ENCODE results near the gene CDH13.

CDH13 gene

DNA sequence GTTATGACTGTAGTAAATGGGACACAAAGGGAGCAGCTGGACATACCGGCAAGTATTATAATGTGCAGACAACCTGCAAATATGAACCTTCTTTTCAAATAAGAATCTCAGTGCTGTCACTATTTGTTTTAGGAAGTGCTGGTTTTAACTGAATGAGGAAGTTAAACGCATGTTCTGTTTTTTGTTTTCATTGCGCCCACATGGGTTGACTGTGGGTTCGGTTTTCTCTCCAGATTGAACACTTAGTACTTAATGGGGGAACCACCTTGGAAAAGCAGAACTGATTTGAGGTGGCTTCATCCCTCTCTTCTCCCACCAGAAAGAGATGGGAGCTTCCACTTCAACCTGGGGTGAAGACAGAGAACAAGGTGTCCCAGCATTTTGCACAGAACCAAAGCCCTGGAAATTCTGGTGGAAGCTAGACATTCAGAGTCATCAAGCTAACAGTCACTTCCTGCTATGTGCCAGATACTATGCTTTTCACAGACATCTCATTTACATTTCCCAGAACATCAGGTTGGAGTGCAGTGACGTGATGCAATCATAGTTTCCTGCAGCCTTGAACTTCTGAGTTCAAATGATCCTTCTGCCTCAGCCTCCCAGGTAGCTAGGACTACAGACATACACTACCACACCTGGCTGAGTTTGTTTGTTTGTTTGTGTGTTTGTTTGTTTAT lies 149.8 kb downstream of the CDH13 start:
- DNase-seq (ENCODE audit: low read depth in 2 of 3, low spot score in 2 of 3): no peak

DNA sequence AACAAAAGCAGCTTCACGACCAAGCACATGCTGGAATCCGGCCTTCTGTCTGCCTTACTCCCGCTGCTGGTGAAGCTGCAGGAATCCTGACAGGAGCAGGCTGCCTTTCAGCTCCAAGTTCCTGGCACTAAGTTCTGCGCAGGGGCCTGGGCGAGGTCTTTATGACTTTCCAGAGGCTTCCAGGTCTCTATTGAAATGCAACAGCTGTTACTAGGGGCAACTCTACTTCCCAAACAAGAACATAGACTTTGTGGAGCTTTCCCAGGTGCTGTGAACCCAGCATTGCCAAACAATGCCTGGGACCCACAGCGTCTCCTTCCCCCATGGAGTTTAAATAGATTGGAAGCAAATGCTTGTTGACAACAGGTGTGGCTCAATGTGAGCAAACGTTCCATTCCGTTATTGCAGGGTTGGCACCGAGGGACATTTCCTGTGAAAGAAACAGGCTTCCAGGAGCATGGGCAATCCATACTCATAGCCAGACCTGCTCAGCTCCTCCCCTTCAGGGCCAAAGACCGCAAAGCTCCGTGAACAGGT lies 156.0 kb downstream of the CDH13 start:
- no peak for DNase-seq (ENCODE audit: low read depth in 2 of 3, low spot score in 2 of 3)

DNA sequence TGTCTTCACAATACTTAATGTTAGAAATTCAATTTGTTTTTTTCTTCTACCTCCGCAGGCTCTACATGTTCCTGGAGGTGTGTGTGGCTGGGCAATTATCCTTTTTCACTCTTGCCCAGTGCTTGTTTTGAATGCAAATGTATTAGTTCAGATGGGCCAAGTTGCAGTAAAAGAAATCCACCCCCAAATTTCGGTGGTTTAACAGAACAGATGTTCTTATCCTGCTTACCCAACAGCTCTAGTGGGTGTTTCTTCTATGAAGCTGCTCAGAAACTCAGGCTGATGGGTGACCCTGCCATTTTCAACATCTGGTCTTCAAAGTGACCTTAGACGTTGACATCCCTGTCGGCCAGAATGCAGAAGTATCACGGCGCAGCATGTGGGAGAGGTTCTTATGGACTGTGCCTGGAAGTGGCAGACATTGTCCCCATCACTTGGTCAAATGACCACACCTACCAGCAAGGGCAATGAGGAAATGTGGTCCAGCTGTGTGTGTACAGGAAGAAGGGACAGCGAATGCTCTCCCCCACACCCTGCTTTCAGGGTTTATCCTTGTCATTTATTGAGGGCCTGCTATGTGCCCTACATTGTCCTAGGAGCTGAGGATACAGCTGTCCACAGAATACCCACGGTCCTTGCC lies 157.3 kb downstream of the CDH13 start:
- DNase-seq (ENCODE audit: low read depth in 2 of 3, low spot score in 2 of 3): no peak

DNA sequence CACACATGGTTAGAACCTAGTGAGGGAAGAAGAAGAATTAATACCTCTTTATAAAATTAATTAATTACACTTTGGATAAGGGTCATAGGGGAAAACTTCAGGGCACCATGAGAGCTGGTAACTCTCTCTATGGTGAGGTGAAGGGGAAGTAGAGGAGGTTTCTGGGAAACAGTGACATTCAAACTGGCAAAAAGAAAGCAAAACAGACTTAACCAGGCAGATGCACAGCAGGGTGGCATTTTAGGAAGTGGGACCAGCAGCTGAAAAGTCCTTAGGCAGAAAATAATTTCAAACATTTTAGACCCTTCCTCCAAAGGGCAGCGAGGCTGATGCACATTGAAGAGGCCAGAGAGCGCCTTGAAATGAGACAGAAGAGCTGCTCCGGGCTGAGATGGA lies 157.8 kb downstream of the CDH13 start:
- DNase-seq (ENCODE audit: low read depth in 2 of 3, low spot score in 2 of 3): no peak

DNA sequence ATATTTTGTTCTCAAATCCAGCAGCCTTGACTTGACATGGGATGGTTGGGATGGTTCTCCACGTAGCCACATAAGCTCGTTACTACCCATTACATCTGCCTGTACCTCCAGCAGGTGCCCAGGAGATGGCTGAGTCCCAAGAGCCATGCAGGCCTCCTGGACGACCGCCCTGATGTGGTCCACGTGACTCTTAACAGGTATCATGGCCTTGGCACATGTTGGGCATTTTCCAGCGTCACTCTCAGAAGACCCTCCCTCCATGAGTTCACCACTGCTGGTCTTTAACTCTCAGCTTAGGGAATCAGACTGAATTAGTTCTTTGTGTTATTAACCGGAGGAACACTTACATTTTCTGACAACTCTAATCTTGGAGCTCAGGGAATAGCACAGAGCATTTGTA lies 161.5 kb downstream of the CDH13 start:
- DNase-seq (ENCODE audit: low read depth in 2 of 3, low spot score in 2 of 3): no peak

DNA sequence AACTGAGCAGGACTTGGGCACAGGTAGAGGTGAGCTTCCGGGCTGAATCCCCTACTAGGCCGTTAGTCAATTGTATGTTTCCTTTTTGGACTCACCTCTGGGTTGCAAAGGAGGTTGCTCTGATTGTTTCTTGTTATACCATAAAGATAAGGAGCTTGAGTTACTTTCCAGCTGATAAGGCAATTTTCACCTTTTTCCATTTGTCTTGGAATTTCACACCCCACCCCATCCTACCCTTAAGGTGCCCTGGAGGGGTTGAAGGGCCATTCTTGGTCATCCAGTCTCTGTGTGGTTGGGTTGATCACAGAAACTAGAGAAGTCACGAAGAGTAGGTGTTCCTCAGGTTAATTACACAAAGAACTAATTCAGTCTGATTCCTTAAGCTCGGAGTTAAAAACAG lies 162.2 kb downstream of the CDH13 start:
- no peak for DNase-seq (ENCODE audit: low read depth in 2 of 3, low spot score in 2 of 3)

DNA sequence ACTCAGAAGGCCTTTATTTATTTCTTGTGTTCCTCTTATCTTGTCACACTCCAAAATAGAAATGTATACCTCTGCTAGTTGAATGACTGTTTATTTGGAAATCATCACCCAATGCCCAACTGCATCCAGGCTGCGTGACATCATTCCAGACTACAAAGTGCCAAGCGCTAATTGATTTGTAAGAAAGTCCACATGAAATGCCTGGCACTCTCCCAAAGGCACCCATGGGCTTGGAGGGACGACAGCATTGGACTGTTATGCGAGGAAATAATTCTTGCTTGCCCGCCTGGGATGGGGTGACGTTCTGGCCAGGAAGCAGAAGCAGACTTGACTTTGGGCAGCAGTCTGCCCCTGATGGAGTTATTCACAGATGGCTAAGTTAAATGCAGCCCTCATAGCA lies 165.9 kb downstream of the CDH13 start:
- DNase-seq (ENCODE audit: low read depth in 2 of 3, low spot score in 2 of 3): no peak

DNA sequence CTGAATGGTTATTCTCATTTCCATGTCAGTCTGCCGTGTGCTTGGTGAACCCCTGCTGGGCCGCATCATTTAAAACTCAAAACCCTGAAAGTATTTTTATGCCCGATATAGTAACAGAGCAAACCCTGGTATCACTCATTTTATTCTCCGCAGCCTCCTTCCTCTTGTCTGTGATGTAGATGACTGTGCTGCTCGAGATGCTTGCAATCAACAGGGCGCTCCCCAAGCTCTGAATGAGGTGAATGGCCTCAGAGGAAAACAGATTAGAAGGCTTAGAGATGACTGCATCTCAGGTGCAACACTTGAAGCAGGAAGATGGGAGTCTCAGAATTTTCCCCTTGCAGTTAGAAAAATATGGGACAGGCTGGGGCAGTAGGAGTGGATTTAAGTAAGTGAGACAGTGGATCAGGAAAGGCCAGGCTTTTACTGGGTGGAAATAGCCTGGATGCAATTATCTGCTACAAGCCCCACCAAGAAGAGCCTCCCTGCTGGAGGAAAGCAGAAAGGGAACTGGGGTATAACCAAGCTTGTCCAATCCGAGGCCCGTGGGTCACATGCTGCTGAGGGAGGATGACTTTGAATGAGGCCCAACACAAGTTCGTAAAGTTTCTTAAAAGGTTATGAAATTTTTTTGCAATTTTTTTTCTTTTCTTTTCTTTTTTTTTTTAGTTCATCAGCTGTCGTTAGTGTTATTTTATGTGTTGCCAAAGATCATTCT lies 166.9 kb downstream of the CDH13 start:
- DNase-seq (ENCODE audit: low read depth in 2 of 3, low spot score in 2 of 3): no peak

DNA sequence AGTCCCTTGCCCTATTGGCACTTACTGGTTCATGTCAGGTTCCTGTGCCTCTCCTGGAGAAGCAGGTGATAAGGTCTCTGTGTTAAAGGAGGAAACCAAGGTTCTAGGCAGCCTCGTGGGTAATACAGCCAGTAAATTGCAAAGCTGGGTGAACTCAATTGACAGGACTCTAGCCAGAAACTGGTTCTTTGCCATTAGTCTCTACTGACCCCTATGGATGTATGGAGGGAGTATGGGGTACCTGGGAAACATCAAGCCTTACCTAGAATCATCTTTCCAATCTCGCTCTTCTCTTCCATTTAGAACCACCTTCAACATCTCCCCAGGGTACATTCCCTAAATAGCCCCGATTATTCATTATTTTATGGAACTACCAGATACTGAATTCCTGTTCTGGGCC lies 169.3 kb downstream of the CDH13 start:
- no peak for DNase-seq (ENCODE audit: low read depth in 2 of 3, low spot score in 2 of 3)

DNA sequence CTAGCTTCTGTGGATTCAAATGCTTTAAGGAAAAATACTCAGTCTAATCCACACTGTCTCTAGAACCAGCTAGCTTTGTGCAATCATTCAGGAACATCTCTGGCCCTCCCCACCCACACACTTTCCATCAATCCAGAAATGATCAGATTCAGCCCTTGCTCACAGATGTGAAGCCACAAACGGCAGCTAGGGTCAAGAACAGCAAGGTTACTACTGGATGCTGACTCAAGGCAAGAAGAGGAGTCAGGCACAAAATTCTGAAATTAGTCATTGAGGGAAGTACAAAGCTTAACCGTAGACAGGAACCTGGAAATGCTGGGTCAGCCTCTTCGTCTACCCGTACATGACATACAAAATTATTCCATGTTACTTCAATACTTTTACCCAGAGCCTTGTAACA lies 174.6 kb downstream of the CDH13 start:
- DNase-seq (ENCODE audit: low read depth in 2 of 3, low spot score in 2 of 3): no peak

DNA sequence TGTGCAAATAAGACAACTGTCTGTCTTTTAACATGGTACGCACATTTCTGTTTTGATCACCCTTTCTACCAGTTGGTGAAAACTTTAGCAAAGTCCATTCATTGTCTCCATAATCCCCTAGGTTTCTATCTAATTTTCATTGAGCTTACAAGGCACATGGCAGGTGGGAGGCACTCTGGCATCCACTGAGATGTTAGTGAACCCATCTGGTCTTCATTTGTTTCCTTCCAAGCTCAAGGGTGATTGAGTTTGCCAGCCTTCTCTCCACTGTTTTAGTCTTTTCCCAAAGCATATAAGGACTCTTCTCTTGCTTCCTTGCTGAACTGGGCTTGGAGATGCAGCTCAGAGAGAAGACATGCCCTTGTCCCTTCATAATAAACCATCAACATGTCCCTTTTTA lies 179.1 kb downstream of the CDH13 start:
- DNase-seq (ENCODE audit: low read depth in 2 of 3, low spot score in 2 of 3): no peak

DNA sequence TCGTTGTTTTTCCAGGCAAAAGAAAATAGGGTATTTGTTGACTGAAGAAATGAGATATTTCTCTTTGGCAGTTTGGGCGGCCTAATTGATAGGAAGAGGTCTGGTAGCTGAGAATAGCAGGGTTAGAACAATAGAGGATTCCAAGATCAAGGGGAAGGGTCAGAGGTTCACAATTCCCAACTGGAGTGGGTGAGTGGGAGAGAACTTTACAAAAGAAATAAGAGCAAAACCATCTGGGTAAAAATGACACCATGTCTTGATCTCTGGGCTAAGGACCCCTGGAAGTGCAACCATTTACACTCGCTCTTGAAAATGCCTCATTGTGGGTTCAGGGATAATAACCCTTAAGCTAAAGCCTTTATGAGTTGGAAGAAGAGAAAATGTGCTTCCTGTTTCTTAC lies 180.5 kb downstream of the CDH13 start:
- DNase-seq (ENCODE audit: low read depth in 2 of 3, low spot score in 2 of 3): no peak

DNA sequence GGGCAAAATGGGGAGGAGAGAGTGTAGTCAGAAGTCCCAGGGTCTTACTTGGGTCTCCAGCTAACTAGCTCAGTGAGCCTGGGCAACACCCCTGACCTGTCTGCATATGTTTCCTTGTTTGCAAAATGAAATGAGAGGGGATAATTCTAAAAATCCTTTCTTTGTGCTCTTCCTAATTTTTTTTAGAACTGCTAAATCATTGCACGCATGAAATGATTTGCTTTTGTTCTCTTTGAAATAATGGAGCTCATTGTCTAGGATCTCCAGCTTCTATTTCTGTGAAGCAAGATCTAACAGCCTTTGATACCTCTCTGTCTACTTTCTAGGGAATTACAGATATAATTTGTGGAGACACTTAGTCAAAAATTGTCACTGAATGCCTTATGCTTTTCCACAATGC lies 181.3 kb downstream of the CDH13 start:
- no peak for DNase-seq (ENCODE audit: low read depth in 2 of 3, low spot score in 2 of 3)

DNA sequence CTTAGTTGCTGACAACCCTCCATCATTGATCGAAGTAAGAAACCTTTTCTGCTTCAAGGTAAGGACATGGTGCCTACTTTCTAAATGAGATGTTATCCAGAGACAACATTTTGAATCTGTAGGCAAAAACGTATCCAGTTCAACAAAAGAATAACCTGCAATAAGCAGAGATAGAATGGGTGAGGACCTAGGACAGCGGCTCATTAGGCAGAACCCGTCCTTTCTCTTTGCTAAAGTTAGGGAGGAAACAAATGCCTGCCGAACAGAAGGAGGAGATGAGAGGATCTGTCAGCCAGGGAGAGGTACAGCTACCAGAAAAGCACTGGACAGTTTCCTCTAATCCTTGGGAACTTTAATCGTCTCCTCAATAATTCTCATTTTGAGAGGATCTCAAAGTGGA lies 183.3 kb downstream of the CDH13 start:
- no peak for DNase-seq (ENCODE audit: low read depth in 2 of 3, low spot score in 2 of 3)

DNA sequence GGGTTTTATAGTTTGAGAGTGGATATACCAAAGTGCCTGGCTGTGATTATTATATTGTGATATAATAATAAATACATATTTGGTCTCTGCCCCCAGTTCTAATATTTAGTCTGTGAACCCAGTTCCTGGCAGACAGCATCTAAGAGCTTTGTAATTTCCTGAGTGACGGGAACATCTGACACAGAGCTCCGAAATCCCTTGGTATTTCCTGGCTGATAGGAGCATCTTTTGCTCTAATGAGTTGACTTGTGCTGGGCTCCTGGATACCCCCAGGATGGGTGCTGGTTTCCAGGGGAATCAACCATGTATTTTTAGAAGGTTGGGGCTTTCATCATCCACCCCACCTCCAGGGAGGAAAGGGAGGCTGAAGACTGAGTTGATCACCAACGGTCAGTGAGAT lies 187.3 kb downstream of the CDH13 start:
- no peak for DNase-seq (ENCODE audit: low read depth in 2 of 3, low spot score in 2 of 3)

DNA sequence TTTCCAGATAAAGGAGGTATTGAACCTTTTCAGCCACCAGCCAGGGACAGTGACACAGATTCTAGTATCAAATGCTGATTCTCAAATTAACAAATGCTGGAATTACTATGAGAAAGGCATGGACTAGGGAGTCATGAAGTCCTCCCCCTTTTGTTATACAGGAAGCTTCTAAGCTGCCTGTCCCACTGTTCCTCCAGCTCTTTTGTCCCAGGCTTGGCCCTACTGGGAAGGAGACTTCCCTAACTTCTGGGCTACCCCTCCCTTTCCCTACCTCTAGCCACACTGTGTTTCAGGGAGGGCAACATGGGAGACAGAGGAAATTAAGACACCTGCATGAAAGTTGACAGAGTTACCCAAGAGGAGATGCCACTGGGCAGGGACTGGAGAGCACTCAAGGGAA lies 192.5 kb downstream of the CDH13 start:
- no peak for DNase-seq (ENCODE audit: low read depth in 2 of 3, low spot score in 2 of 3)

DNA sequence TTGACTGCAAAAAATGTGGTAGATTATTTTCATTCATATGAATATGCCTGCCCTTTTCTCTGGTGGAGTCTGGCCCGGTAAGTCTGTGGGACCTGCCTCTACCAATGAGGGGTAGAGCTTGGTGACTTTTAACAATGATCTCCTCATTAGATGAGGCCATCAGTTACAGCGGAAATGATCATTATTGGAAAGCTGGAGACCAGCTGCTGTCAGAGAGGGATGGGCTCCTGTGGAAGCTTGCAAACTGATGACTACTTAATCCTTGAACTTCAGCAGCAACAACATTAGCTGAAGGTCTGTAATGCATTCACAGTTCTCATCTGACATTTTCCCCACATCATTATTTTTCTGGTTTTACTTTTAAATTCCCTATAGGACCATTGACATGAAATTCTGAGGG lies 194.1 kb downstream of the CDH13 start:
- no peak for DNase-seq (ENCODE audit: low read depth in 2 of 3, low spot score in 2 of 3)

DNA sequence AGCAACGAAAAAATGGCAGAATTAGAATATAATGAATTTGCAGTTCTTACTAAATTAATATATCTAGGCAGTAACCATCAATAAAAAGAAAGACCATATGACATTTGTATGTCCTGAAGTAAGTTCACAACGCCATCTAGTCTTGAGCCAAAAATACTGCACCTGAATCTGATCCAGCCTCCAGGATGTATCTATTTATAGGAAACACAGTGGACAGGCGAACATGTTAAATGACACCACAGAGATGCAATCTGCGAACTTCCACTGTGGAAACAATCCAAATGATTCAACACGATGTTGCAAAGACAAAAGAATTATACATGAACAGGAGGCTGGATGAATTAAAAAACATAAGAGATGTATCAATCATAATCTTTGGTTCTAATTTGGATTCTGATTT lies 197.6 kb downstream of the CDH13 start:
- no peak for DNase-seq (ENCODE audit: low read depth in 2 of 3, low spot score in 2 of 3)

DNA sequence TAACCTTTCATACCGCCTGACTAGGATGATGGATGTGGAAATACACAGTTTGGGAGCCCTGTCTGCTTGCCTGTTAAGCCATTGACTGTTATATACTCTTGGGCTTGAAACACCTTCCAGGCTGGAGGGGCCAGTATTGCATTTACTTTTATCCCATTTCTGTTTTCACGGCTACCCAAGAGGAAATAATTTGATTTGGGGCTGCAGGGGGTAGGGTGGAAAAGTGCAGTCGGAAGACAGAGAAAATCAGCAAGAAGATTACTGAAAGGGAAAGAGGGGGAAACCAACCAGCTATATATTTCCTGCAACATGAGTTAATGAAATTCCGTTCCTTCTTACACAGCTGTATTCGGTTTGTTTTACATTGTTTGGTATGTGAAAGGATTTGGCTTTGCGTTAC lies 202.5 kb downstream of the CDH13 start:
- DNase-seq (ENCODE audit: low read depth in 2 of 3, low spot score in 2 of 3): no peak

DNA sequence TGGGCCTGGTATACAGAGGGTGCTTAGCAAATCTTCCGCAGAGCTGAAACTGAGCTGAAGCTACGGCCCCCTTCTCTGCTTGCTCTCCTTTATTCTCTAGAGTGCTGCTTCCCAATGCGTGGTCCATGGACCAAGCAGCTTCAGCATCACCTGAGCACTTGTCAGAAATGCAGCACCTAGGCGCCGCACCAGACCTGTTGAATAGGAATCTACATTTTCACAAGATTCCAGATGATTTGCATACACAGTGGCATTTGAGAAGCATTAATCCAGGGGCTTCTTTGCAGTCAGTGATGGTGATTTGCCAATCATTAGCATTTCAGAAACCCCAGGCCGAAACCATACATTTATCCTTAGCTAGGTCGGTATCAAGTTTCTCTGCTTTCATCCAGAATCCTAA lies 204.2 kb downstream of the CDH13 start:
- DNase-seq (ENCODE audit: low read depth in 2 of 3, low spot score in 2 of 3): no peak

DNA sequence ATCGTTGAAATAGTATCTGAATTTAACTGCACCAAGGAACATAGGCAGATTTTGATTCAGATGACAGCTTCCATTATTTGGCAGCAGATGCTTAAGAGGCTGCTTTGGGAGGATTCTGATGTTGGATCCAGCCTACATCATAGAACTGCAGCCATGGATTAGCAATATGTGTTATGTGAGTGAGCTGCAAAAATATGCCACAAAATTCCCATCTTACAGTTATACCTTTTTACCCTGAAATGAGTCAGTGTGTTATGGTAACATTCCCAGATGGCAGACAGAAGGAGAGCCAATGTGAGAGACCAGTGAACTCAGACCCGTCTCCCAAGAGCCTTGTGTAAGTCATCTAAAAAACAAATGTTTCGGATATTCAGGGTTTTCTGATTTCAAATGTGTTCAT lies 206.1 kb downstream of the CDH13 start:
- no peak for DNase-seq (ENCODE audit: low read depth in 2 of 3, low spot score in 2 of 3)

DNA sequence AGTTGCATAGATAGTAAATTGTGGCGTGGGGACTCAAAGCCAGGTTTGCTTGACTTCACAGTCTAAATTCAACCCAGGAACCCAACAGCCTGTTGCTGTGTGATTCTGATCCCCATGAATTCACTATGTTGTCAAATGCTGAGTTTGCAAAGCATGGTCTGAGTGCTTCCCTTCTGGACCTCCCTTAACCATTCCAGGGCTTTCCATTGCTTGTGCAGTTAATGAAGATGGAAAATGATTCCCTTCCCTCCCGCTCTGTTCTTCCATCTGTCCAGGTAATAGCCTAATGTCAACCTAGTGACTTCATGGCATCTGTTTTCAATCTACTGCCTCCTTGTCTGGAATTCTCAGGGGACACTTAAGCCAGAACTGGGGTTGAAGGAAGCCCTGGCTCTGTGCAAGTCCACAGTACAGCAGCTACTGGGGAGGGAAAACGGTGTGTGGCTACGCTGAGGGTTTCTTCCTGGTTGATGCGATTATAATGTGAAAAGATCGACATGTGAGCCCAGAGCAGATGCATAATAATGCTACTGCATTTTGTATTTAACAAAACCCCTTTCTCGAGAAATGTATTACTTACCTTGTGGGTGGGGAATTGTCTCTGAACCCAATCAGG lies 206.7 kb downstream of the CDH13 start:
- DNase-seq (ENCODE audit: low read depth in 2 of 3, low spot score in 2 of 3): no peak

All from activated CD8-positive, alpha-beta memory T cell treated with anti-CD3 and anti-CD28 coated beads for 48 hours (primary cell).